ENCODE measurements around the gene TGFBR1.

- no peak for TF ChIP-seq POLR2A (IDR thresholded peaks at IDR 0.05)
- TF ChIP-seq CTCF (IDR thresholded peaks at IDR 0.05): no peak
Measured at GRCh38 chr9:99143655-99144054, 38.7 kb downstream of the TGFBR1 start.

Measured in body of pancreas (tissue), 4 donors.